Measurements from ENCODE around the gene SH2D1B.

The SH2D1B gene

DNA sequence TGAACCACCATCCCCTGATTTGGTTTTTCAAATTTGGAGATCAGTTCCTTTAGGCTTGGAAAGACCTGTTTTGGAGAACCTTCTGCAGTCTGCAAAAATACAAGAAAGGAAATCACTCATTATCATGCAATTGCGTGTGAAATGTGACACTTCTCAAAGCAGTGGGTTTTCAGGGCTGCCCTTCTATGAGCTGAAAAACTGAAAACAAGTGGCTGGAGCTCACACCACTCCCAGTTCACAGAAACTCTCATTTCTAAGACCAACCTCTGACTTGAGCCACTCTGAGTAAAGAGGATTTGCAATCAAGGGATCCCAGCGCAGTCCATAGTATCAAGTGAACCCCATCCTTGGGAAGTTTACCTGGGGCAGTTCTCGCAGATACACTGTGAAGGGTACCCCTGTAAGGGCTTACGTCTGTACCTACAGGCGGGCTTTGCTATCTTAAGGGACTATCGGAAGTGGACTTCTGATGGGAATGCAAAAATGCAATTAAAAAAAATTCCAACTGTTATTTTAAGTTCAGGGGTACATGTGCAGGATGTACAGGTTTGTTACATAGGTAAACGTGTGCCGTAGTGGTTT is 12.8 kb downstream of the SH2D1B start:
- DNase-seq (ENCODE audit: low read depth), result no peak

DNA sequence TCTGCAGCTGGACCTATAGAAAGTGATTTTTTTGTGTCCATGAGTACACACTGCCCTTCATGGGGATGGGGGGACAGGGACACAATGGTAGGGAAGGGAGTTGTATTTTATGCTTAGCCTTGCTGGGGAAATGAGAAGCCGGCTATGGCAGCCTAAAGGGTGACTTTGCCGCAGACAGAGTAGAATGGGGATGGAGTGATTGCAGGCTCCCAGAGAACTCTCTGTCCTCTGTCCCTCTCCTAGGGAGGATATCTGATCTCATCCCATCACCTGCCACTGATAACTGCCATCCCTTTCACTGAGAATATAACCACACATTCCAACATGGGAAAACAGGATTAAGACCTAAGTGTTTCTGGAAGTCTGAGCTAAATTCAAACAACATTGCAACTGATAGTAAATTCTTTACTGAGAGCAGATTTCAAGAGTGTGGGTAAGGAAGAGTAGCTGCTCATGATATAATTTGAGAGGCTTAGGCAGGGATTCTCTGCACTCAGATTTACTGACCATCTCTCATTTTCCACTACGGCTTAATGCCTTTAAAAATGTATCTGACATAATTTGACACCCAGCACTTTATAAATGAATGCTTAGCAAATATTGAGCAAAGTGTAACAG is 13.9 kb downstream of the SH2D1B start:
- no peak for DNase-seq (ENCODE audit: low read depth)

DNA sequence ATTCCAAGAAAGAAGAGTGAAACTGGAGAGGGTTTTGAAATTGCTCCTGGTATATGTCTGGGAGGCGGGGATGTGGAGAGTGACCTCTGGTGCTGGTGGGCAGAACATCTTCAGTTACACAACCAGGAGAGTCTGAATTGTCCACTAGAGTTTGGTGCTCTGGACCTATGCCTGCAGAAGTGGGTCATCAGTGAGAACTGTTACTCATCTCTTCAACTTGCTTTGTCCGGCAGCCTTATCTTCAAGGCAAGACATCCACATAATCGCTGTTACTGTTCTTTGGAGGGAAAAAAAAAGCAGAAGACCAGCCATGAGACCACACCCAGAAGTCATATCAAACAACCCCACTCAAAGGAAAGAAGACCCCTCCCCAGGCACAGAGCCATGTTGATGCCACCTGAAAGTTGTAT is 14.9 kb downstream of the SH2D1B start:
- DNase-seq (ENCODE audit: low read depth), result no peak

DNA sequence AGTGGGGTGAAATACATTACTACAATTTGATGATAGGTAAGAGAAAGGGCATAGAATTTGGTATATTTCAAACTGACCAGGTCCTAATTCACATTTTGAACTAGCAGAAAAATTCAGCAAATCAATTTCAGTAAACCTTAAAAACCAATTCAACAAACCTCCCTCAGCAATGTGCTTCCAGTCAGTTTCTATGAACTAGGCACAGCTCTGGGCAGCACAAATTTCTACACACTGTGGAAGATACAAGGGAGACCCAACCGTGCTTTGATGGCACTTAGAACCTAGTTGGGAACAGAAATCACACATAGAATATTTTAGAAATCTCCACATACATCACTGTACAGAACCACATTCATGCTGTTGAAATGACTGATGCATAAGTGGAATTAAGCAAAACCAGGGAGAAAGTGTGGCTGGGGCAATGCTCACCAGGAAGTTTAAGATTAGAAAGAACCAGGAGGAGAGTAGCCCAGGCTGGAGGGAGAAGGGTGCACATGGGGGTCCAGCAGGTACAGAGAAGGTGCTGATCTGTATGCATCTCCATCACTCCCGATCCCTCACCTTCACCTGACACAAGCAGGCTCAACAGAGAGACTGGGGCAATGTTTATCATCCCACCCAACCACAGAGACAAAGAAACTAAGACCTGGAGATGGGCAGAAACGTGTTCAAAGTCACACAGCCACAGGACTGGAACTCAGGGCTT is 15.6 kb downstream of the SH2D1B start:
- no peak for DNase-seq (ENCODE audit: low read depth)

DNA sequence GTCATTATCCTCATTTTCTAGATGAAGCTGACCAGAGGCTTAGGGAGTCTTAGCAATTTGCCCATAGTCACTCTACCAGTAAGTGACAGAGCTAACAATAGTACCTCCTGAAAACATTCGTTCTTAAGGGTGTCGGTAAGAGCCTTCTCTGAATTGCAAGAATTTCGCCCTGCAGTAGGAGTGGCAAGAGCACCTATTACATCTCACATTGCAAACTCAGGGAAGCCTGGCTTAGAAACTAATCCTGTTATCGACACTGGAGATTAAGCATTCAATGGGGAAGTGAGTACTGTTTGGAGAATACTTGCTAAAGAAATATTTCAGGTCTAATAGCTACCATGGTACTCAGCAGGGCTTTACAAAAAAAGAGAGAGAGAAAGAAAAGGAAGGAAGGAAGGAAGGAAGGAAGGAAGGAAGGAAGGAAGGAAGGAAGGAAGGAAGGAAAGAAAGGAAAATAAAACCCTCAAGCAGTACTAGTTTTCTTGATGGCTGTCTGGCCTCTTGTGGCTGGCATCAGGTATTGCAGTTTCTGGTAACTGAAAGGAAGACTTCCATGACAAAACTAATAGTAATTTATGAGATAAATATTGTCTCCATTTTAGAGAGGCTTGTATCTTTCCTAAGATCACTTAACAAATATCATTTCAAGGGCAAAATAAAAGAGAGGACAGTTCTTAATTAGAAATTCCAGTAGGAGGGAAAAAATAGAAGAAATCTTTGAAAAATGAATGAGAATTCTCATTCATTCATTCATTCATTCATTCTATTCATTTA is 20.0 kb downstream of the SH2D1B start:
- no peak for DNase-seq (ENCODE audit: low read depth)

DNA sequence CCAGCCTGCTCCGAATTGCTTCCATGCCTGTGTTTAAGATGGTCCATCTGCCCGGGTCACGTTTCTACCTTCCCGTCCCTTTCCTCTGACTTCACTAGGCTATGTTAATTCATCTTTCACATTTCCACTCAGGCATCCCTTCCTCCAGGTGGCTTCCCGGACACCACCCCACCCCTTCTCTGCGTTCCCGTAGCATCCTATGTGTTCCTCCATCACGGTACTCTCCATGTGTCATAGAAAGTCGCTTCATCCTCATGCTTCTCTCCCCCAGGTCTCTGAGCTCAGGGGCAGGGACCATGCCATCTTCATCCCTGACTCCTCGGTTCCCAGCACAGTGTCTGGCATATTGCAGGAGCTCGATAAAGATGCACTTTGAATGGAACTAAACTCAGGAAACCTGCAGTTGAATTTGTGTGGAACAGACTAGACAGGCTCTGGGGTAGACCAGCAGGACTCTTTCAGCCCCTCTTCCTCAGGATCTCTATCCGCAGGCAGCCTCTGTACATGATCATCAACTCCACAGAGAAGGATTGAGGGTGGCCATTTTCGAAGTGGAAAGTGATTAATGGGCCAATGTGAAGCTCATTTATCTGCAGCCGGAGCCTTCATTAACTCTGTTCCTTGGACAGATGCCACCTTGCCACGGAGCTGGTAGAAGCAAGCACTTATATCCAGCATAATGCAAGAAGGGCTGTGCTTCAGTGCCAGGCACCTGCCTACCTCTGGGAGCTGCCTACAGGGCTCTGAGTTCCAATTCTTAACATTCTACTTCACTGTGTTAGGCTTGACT is 21.3 kb downstream of the SH2D1B start:
- no peak for DNase-seq (ENCODE audit: low read depth)

DNA sequence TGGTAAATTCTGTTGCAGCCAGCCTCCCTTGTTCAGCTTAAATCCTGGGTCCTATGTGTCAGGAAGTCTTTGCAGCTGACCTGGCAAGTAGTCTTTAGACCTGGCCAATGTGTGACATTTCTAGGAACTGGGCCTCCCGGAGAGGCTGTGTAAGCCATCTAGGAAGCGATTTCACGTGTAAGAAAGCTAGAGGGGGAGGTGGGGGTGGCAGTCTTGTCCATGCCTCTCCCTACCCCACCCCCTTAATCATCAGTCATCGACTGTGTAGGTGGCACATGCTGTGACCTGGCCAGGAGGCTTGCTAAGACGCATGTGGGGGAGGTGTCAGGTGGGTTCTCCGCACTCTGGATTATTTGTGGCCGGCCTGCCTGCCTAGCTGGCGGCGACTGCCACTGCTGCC is 22.0 kb downstream of the SH2D1B start:
- no peak for DNase-seq (ENCODE audit: low read depth)

DNA sequence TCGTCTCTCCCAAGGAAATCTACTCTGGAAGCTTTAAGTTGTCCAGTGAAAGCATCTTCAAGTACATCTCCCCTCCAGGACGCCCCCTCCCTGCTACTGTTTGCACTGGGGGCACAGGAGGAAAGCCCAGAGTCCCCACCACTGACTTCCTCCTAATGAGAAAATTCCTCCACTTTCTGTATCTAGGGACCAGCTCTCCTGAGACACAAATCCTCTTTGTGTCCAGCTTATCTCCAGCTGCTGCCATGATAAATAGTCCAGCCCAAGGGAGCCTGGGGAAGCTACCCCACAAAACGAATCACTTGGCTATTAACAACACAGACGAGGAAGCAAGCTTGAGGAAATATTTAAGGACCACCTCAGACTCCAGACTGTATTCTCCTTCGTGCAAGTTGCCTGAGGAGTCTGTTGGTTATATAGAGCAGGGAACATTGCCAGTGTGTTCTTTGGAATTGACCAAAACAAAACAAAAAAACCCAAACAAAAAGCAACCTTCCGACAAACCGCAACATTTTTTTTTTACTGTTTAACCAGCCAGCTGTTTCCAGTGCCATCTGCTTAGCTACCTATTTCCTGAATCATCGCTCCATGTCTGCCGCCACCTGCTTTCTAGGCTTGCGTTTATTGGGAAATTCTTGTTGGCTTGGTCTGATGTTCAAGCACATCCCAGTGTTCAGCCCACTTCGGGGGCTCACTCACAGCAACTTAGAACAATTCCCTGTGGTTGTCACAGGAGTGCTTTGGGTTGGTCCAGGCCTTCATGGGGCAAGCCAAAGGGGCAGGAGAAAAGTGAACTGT is 22.7 kb downstream of the SH2D1B start:
- no peak for DNase-seq (ENCODE audit: low read depth)

DNA sequence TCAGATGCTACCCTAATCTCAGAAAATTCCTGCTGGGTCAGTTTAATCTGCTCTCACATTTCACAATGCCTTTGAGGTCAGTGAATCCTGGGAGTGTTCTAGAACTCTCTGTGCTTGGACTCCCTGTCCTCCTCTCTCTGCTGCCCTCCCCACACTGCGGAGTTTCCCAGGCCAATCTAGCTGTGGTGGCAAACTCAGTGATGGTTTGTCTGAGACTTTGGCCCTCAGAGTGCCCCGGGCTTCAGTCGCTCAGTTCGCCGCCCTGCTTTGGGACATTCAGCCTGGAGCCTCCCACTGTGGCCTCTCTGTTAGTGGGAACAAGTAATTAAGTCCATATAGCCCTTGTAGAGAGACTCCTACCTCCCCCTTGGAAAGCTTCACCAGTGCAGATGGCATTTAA is 23.3 kb downstream of the SH2D1B start:
- no peak for DNase-seq (ENCODE audit: low read depth)

DNA sequence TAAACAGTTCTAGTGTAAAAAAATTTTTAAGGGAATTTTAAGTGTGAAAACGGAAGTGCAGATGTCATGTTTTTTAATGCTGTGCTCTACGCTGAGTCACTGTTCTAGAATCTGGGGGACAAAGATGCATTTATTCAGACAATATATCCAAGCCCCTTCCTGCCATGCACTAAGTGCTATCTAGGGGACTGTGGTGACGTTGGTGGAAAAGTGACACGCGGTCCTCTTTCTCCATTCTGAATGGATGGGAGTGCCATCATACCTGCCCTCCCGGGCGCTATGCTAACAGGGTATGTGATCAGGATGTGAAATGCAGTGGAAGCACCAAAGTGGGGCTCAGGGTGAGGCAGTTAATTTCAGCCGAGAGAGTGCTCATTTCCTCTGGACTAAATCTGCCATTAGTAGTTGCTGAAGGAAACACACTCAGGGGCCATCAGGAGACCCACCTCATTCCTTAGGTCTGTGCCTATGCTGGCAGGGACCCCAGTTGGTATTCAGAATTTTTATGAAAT is 23.8 kb downstream of the SH2D1B start:
- no peak for DNase-seq (ENCODE audit: low read depth)

DNA sequence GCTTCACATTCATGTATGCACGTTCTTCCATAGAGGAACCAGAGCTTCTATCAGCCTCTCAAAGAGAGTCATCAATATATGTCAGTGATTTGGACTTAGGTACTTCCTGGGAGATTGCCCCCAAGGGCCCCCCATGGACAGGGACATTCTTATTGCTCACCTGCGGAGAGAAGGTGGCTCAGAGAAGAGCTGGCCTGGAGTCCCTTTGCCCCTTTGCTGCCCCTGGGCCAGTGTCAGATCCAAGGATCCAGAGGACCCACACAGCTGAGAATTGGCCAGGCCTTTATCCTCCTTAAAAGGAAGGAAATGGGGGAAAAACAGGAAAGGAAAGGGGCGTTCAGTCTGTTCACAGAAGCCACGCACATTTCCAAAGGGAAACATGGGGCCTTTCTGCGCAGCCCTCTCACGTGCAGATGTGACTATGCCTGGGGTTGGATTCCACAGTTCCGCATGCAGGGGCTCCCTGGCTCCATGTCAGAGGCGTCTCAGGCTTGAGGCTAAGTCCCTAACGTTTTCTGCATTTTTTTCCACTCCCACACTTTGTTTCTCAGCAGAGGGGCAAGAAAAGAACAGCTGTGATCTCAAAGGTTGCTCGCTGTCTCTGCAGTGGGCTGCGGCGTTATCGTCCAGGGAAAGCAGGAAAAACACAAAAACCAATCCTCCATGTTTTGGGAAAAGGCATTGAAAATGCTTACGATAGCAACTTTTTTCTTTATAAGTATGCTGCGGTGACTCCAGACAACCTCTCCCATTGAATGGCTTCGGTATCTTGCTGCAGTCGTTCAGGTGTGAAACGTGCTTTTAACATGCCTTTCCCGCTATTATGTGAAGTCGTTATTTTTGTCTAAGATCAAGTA is 24.5 kb downstream of the SH2D1B start:
- DNase-seq (ENCODE audit: low read depth), result no peak

DNA sequence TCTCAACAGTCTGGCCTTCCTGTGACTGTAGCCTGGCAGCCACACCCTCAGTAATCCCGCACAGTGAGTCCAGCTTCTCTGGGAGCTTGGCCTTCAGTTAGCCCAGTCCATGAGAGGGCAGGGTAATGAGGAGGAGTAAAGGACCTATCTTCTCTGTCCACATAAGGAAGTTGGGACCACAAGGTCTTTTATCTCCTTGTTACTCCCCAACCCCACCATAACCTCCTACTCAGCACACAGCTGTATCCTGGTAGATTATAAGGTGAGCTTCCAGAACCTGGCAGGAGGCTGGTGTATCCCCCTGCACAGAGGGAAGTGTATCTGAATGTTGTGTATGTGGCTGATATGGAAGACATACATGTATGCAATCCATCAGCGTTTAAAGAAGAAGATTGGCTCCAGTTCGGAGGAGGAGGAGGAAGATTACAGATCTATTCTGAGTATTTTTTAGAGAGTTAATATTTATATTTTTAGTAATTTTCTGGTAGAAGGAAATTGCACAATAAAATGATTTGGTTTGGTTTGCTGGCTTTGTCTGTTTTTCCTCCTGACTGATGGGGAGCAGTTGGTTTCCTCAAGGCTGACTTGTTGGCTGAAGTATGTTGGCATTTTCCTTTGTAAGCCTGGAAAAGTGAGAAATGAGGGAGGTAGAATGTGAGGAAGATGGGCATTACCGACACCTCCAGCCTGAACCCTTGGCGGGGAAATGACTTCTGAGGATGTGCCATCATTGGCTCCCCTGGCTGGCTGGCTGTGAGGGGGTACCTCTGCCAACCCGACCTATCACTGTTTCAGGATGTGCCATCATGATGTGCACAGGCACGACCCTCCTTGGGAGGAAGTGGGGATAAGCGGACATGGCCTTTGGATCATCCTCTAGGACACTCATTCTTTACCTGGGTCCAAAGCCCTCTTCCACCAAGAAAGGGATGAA is 25.4 kb downstream of the SH2D1B start:
- DNase-seq (ENCODE audit: low read depth), result peak; percentile 96

DNA sequence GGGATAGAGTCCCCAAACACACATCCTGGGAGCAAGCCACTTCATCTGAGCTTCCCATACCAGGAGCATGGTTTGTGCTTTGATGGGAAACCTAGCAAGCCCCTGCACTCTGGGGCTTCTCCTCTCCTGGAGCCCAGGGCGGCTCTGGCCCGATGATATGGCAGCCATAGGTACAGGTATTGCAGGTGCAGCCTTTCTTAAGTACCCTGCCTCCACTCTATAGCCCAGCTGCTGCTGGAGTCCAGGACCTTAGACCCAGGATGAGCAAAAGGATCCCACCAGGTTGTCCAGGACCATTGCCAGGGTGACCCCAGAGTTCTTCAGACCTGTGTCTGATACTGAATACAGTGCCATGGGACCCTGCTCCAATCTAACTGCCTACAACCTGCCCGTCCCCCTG is 26.2 kb downstream of the SH2D1B start:
- DNase-seq (ENCODE audit: low read depth), result no peak

DNA sequence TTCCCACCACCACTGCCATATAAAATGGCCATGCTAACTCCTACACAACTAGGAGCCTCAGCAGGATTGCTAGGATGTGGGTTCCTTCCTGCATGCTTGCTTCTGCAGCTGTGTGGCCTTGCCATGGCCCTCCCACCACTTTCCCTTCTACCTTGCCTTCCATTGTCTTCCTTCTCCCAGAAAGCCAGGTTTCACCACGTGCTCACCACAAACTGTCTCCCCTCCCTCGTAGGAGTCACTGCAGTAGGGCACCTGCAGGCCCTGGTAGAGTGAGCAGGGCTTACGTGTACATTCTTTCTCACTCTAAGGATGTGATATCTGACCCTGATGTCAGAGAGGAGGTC is 26.7 kb downstream of the SH2D1B start:
- DNase-seq (ENCODE audit: low read depth), result no peak

DNA sequence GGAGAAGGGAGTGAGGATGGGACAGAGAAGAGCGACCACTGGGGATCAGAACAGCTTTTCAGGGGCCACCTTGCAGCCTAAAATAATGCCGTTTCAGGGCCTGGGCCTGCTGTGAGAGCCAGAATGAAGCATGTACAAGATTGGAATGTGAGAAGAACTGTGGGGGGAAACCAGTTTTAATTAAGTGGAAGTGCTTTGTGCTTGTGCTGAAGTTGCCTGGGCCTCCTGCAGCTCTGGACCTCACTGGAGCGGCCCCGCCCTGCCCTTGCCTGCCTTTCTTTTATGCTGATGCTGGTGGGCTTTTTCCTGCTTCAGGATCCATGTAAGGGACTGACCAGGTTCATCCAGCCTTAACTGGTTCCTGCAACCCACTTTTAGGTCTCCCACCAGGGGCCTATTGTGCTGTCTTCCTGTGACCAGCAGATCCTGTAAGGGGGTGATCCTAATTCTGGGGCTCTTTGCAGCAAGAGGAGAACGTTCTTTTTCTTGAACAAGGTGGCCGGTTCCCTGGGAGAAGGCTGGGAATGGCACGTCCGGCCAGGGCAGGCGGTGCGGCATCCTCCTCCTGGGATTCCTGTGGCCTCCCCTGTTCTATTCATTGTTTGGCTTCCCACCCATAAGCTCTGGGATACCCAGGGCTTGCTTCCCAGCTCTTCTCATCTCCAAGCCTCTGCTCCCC is 27.2 kb downstream of the SH2D1B start:
- no peak for DNase-seq (ENCODE audit: low read depth)

DNA sequence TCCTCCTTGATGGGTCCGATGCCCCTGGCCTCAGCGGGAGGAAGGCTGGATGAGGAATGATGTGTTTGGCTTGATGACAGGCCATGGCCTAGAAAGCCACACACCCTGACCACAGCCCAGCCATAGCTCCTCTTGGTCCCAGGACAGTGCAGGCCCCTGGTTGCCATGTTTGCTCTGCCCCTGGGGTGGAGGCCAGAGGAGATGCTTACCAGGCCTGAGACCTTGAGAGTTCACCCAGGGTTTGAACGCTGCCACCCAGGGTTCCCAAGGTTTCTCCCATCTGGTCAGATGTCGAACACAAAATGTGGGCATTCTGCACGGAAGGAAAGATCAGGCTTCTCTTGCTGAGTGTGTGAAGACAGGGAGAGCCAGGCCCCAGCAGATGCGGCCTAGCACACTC is 27.8 kb downstream of the SH2D1B start:
- no peak for DNase-seq (ENCODE audit: low read depth)

DNA sequence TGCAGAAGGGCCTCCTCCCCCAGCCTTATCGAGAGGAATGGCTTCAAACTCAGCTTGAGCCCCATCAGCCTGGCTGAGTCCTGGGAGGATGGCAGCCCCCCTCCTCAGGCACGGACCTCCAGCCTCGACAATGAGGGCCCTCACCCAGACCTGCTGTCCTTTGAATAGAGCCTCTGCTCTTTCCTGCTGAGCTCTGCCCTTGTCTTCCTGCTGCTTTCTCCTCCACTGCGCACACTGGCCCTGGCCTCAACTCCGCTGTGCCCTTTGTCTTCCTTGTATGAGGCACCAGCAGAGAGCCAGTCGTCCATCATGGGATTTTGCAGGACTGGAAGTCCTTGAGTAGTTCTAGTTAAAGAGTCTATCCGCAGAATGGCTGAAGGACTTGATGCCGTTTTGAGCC is 28.4 kb downstream of the SH2D1B start:
- no peak for DNase-seq (ENCODE audit: low read depth)

DNA sequence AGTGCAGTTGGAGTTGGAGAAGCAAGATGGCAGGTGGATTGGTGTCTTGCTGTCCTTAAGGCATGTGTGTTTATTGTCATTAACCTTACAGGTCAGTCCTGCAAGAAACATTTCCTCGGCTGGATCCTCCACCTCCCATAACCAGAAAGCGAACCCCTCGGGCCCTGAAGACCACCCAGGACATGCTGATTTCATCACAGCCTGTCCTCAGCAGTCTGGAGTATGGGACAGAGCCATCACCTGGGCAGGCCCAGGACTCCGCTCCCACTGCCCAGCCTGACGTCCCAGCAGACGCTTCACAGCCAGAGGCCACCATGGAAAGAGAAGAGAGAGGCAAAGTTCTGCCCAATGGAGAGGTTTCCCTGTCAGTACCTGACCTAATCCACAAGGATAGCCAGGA is 28.8 kb downstream of the SH2D1B start:
- DNase-seq (ENCODE audit: low read depth), result no peak

Data from CMK (cell line).